ENCODE results near the gene RFWD3.

RFWD3 gene, protein sequence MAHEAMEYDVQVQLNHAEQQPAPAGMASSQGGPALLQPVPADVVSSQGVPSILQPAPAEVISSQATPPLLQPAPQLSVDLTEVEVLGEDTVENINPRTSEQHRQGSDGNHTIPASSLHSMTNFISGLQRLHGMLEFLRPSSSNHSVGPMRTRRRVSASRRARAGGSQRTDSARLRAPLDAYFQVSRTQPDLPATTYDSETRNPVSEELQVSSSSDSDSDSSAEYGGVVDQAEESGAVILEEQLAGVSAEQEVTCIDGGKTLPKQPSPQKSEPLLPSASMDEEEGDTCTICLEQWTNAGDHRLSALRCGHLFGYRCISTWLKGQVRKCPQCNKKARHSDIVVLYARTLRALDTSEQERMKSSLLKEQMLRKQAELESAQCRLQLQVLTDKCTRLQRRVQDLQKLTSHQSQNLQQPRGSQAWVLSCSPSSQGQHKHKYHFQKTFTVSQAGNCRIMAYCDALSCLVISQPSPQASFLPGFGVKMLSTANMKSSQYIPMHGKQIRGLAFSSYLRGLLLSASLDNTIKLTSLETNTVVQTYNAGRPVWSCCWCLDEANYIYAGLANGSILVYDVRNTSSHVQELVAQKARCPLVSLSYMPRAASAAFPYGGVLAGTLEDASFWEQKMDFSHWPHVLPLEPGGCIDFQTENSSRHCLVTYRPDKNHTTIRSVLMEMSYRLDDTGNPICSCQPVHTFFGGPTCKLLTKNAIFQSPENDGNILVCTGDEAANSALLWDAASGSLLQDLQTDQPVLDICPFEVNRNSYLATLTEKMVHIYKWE

DNA sequence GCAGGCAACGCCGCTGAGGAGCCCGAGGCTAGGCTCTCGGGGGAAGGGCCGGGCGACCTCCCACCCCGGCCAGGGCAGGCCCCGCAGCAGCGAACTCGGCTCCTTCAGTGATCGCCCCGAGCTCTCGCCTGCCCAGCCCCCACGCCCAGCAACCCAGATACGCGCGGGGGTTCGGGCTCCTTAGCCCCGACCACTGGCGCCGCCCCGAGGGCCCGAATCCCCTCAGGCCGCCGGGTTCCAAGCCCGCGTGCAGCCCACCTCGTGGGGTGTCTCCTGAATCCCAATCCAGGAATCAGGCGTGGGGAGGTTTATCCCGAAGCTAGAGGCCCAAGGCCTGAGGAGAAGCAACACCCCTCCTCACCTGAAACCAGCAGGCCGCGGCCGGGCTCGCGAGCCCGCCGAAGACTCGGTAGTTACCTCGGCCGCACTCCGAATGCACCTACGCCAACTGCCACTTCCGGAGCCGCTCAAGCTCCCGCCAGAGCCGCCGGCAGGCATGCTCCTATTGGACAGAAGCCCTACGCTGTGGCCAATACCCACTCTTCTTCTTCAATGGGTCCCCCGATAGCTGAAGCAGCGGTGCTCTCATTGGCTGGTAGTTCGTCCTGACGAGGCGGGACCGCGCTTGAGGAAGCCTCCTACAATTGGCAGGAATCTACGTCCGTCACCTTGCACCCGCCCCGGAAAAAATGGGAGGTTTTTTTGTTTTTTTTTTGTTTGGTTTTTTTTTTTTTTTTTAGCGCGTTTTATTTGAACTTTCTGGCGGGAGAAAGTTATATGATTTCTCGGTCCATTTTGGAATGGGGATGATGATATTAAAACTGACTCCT, at the start of gene RFWD3:
Gene RFWD3 (minus strand): TSS at position 453 of the 830 bp plus-strand sequence. CDS start 5,428 bp downstream, outside the sequence.
- DNase-seq (ENCODE audit: extremely low read depth, insufficient read length) = peak; percentile 93
- Histone ChIP-seq H3K36me3 (ENCODE audit: control insufficient read depth, insufficient read depth, low read length) (peaks cover 7% of the 10 kb centered on the region), H3K4me3 (replicated peaks; ENCODE audit: low read depth, low read length) (peak within 1 kb of the TSS; percentile 90), H3K27me3 (replicated peaks; ENCODE audit: control insufficient read depth, insufficient read depth, low read length) (no peaks in the 10 kb centered on the region)
- TF ChIP-seq, protein P1, sequence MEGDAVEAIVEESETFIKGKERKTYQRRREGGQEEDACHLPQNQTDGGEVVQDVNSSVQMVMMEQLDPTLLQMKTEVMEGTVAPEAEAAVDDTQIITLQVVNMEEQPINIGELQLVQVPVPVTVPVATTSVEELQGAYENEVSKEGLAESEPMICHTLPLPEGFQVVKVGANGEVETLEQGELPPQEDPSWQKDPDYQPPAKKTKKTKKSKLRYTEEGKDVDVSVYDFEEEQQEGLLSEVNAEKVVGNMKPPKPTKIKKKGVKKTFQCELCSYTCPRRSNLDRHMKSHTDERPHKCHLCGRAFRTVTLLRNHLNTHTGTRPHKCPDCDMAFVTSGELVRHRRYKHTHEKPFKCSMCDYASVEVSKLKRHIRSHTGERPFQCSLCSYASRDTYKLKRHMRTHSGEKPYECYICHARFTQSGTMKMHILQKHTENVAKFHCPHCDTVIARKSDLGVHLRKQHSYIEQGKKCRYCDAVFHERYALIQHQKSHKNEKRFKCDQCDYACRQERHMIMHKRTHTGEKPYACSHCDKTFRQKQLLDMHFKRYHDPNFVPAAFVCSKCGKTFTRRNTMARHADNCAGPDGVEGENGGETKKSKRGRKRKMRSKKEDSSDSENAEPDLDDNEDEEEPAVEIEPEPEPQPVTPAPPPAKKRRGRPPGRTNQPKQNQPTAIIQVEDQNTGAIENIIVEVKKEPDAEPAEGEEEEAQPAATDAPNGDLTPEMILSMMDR (IDR thresholded peaks at IDR 0.05; ENCODE audit: insufficient read depth, low read length, poor library complexity, severe bottlenecking) = no peak

DNA sequence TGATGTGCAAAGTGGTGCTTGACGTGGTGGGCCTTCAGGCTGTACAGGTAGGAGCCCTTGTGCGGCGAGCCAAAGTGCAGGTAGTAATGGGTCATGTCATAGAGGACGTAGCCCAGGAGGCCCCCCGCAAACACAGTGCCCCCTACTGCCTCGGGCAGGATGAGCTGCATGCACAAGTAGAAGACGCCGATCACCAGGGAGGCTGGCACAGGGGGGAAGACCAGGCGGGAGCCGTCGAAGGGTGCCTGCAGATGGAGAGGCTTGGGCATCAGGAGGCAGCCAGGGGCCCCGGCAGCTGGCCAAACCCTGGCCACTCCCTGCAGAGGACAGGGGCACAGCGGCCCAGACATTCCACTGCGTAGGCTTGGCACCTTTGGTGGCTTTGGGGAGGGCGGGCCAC, 49.7 kb upstream of the RFWD3 start:
- Histone ChIP-seq H3K4me3 (replicated peaks; ENCODE audit: low read depth, low read length) (no peak overlapping the region), H3K27me3 (replicated peaks; ENCODE audit: control insufficient read depth, insufficient read depth, low read length) (no peaks in the 10 kb centered on the region; the same call in 1 of the 2 replicates), H3K36me3 (ENCODE audit: control insufficient read depth, insufficient read depth, low read length) (no peaks in the 10 kb centered on the region)
- no peak for DNase-seq (ENCODE audit: extremely low read depth, insufficient read length)
- TF ChIP-seq, protein P1 (IDR thresholded peaks at IDR 0.05; ENCODE audit: insufficient read depth, low read length, poor library complexity, severe bottlenecking) = no peak

DNA sequence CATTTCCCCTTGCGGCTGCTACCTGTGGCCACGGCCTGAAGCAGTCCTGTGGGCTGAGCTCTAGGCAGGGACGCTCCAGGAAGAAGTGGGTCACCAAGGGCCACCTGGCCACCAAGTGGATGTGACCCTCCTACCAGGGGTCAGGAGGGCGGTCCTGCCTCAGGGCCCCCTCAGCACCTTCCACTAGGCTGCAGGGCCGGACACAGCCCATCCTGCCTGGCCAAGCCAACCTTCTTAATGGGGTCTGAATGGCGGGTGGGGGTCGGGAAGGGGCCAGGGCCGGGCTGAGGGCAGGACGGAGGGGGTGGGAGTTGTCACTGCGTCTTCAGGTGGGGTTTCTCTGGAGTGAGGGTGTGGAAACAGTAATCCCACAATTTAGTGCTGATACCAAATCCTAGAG, 47.2 kb upstream of the RFWD3 start:
- TF ChIP-seq, protein P1 (IDR thresholded peaks at IDR 0.05; ENCODE audit: insufficient read depth, low read length, poor library complexity, severe bottlenecking) = no peak
- no peak for DNase-seq (ENCODE audit: extremely low read depth, insufficient read length)
- Histone ChIP-seq H3K36me3 (ENCODE audit: control insufficient read depth, insufficient read depth, low read length) (no peaks in the 10 kb centered on the region), H3K27me3 (replicated peaks; ENCODE audit: control insufficient read depth, insufficient read depth, low read length) (no peaks in the 10 kb centered on the region; the same call in 1 of the 2 replicates), H3K4me3 (replicated peaks; ENCODE audit: low read depth, low read length) (no peak overlapping the region)

DNA sequence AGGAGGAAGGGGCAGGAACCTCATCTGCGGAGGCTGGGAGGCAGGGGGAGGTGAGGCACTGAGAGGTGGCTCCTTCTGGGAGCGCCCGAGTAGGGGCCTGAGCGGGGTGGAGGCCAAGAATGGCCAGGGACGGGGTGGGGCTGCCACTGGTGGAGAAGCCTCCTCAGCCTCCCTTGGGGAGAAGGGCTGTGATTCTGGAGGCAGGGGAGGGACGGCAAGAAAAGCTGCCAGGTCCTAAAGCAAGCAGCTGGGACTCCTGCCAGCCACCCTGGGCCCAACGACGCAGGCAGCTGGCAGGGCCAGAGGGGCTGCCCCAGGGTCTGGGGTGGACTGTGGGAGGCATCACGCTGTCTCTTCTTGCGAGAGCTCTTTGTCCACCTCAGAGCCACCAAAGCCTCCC, 46.6 kb upstream of the RFWD3 start:
- Histone ChIP-seq H3K36me3 (ENCODE audit: control insufficient read depth, insufficient read depth, low read length) (no peaks in the 10 kb centered on the region), H3K4me3 (replicated peaks; ENCODE audit: low read depth, low read length) (no peak overlapping the region), H3K27me3 (replicated peaks; ENCODE audit: control insufficient read depth, insufficient read depth, low read length) (no peaks in the 10 kb centered on the region; the same call in 1 of the 2 replicates)
- DNase-seq (ENCODE audit: extremely low read depth, insufficient read length) = no peak
- TF ChIP-seq, protein P1 (IDR thresholded peaks at IDR 0.05; ENCODE audit: insufficient read depth, low read length, poor library complexity, severe bottlenecking) = no peak

DNA sequence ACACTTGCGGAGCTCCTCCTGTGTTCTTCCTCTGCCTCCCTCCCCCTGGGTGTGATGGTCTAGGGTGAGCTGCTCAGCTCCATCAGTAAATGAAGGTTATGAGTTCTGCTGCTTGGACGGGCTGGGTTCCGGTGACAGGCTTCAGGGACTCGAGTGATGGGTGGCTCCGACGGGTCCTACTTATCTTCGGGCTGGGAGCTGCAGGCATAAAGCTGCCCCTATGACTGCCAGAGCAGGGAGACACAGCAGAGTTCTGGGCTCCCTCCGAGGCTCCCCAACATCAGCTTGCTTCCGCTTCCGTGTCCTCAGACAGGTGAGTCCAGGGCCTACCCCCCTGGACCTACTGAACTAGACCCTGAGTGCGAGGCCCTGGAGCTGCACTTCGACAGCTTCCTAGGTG, 45.3 kb upstream of the RFWD3 start:
- Histone ChIP-seq H3K4me3 (replicated peaks; ENCODE audit: low read depth, low read length) (no peak overlapping the region), H3K36me3 (ENCODE audit: control insufficient read depth, insufficient read depth, low read length) (no peaks in the 10 kb centered on the region), H3K27me3 (replicated peaks; ENCODE audit: control insufficient read depth, insufficient read depth, low read length) (no peaks in the 10 kb centered on the region; the same call in 1 of the 2 replicates)
- TF ChIP-seq, protein P1 (IDR thresholded peaks at IDR 0.05; ENCODE audit: insufficient read depth, low read length, poor library complexity, severe bottlenecking) = no peak
- no peak for DNase-seq (ENCODE audit: extremely low read depth, insufficient read length)

All from GM06990 (cell line).